A549 (cell line): Measurements from ENCODE around the gene SLC23A2.

Source experiments
- POLR2A ChIP-seq: IDR thresholded peaks from 2 replicates; pipeline ENCODE4 v1.6.1; 2012; ENCODE audit warnings: mild to moderate bottlenecking, low read length
- TF ChIP-seq, protein P1 (sequence below): IDR thresholded peaks from 2 replicates; pipeline ENCODE4 v1.6.1; 2012

DNA sequence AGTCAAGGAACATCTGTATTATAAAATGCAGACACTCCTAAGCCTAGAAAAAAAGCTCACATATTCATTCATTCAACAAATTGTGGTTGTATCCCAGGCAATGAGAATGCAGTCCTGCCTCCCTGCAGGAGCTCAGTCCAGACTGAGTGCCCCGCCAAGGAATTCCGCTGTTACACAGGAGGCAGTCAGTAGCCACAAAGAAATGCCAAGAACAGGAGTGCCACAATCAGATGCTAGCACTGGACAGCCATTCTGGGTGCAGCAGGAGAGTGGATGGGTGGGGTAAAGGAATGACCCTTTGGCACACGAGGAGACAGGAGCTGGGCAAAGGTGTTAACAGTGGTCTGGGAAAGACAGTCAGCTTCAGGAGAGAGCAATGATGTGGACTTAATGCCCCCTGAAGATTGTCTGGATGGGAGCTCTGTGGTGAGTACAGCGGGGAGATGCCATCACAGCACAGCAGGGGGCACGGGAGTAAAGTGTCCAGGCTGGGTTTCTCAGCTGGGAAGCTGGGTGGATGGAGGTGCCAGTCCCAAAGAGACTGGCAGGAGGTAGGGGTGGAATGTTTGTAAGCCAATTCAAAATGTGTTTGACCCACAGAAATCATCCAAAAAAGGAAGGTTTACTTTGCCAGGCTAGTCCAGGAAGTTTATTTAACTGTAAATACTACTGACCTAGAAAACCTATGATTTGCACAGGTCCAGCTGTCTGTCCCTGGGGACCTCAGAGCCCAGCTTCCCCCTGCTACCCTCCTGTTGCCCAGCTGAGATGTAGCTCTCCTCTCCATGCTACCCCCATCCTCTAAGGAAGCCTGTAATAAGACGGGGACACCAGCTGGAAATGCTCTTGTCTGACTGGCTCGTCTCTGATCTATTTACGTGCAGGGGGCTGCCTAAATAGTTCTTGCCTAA, 84.1 kb downstream of the SLC23A2 start:
- peak; percentile 20; the same call in 1 of the 2 replicates for TF ChIP-seq POLR2A
- TF ChIP-seq, protein P1, sequence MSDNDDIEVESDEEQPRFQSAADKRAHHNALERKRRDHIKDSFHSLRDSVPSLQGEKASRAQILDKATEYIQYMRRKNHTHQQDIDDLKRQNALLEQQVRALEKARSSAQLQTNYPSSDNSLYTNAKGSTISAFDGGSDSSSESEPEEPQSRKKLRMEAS = no peak
